OCI-LY7 (cell line): ENCODE results near the gene TCEA3.

Experiments used
- EZH2phosphoT487 ChIP-seq: fragments of 200-600 bp; sonication (generic); IDR thresholded peaks from 2 replicates; pipeline ENCODE4 v1.6.1; 2018; ENCODE audit warnings: low read depth, borderline replicate concordance, mild to moderate bottlenecking, mixed run types, antibody characterized with exemption, low read length, moderate library complexity, mixed read lengths
- TF ChIP-seq, protein P1 (sequence below): fragments of 200-600 bp; sonication (generic); conservative IDR thresholded peaks from 2 replicates; pipeline ENCODE4 v1.5.1; 2014; ENCODE audit warnings: mild to moderate bottlenecking, antibody characterized with exemption, low read length, moderate library complexity, mixed read lengths

DNA sequence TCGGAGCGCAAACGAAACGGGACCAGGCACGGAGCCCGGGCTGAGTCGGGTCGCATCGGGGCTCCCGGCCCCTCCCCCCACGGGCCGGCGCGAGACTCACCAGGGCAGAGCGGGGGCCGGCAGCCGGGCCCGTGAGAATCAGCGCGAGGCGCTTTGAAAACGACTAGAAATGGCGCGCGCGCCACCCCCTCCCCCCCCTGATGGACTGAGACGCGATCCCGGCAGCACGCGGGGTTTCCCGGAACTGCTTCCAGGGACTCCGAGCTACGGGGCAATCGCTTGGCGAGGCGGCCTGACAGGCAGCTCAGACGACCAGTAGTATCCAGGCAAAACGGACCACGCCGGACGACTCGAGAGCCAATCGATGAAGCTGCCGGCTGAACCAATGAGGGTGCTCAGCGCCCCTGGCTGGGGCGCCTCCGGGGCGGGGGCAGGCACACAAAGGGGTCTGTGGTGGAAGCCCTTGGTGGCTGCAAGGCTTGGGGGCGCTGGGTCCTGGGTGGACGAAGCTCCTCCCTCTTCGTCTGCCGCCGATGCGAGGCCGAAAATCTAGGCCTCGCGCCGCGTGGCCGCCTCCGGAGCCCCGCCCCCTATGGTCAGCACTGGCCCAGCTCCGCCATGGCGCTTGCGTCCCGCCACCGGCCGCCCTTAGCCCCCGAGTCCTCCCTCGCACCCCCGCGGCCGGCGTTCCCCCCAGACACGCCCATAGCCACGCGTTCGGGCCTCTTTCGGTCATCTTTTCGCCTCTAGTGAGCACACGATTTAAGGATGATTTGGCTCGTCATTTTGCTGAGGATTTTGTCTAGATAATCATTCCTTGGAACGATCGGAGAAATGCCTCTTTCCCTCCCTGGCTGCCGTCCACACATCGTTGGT is 80.2 kb downstream of the TCEA3 start, which contains the start of gene HNRNPR:
- TF ChIP-seq, protein P1, sequence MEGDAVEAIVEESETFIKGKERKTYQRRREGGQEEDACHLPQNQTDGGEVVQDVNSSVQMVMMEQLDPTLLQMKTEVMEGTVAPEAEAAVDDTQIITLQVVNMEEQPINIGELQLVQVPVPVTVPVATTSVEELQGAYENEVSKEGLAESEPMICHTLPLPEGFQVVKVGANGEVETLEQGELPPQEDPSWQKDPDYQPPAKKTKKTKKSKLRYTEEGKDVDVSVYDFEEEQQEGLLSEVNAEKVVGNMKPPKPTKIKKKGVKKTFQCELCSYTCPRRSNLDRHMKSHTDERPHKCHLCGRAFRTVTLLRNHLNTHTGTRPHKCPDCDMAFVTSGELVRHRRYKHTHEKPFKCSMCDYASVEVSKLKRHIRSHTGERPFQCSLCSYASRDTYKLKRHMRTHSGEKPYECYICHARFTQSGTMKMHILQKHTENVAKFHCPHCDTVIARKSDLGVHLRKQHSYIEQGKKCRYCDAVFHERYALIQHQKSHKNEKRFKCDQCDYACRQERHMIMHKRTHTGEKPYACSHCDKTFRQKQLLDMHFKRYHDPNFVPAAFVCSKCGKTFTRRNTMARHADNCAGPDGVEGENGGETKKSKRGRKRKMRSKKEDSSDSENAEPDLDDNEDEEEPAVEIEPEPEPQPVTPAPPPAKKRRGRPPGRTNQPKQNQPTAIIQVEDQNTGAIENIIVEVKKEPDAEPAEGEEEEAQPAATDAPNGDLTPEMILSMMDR: no peak
- no peak for TF ChIP-seq EZH2phosphoT487
